ENCODE results near the gene KLF8.
"Not testable (repeated sequence)": the region's sequence is repeated elsewhere in the genome, so short reads cannot be mapped to it uniquely, and the experiment has no call there.

KLF8 gene

GRCh38 chrX:56232221-56233082 is at the start of gene KLF8:
TSS of gene KLF8 (plus strand) at chrX:56232356. CDS start at chrX:56233335, 979 bp downstream.
- DNase-seq: no peak

DNA sequence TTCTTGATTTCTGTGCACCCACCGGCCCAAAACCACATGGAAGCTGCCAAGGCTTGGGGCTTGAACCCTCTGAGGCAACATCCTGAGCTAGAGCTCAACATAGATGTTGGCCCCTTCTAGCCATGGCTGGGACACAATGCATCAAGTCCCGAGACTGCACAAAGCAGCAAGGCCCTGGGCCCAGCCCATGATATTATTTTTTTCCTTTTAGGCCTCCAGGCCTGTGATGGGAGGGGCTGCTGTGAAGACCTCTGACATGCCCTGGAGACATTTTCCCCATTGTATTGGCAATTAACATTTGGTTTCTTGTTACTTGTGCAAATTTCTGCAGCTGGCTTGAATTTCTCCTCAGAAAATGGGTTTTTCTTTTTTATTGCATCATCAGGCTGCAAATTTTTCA is 25.2 kb upstream of the KLF8 start:
- DNase-seq: not testable (repeated sequence)

DNA sequence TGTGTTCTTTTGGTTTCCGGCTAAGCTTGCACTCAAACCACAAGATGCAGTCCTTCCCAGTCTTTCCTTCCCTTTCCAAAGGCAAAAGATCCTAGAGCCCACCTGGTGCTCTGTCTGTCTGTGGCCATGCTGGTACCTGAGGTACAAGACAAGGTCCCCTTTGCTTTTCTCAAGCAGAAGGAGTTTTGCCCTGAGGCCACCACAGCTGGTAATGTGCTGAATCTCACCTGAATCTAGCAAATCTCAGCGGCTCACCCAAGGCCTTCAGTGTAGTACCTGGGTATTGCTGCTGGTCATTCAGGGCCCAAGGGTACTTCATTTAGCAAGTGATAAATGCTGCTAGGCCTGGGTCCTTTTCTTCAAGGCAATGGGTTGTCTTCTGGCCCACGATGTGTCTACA is 20.5 kb upstream of the KLF8 start:
- no peak for DNase-seq

DNA sequence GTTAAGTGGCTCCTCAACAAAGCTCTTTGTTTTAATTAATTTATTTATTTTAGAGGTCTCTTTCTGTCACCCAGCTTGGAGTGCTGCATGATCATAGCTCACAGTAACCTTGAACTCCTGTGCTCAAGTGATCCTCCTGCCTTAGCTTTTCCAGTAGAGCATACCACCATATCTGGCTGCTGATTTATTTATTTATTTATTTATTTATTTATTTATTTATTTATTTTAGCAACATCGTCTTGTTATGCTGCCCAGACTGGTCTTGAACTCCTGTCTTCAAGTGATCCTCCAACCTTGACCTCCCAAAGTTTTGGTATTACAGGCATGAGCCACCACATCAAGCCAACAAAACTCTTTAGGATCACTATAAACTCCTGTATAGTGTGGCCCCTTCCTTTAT is 15.8 kb upstream of the KLF8 start:
- no peak for DNase-seq

GRCh38 chrX:56219700-56220099 is 12.5 kb upstream of the KLF8 start:
- no peak for DNase-seq

- DNase-seq: no peak
Observed at GRCh38 chrX:56221101-56221500, 11.1 kb upstream of the KLF8 start.

GRCh38 chrX:56222473-56223000 is 9.6 kb upstream of the KLF8 start:
- no peak for DNase-seq

DNA sequence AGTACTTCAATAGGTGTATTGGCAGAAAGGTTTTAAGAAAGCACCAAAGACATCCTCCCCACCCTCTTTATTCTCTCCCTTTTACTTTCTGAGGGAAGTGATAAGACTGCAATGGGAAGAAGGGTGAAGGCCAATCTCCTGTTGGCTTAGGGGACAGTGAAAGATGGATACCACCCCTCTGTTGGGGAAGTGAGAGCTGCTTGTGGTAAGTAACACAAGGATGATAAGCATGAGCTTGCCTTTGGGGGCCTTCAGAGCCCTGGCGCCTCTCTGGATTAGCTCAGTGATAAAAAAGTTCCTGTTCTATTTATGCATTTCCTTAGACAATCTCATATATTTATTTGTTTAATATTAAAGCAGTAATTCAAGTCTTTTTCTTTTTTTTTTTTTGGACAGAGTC is 5.2 kb upstream of the KLF8 start:
- DNase-seq: no peak

DNA sequence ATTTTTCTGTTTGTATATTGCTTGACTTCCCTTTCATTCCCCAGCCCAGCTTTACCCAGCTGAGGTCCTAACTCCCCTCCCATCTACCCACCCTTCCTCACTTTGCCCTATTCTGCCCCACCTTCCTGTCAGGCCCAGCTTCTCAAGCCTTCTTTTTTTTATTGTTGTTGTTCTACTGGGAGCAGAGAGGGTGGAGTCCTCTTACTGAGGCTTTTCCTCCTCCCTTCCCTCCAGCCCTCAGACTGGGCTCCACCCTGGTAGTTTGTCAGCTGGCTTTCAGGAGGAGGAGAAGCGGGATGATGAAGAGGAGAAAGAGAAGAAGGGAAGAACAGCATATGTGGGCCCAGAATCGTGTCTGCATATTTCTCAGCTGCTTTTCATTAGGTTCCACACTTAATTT is 3.2 kb upstream of the KLF8 start:
- DNase-seq: no peak

DNA sequence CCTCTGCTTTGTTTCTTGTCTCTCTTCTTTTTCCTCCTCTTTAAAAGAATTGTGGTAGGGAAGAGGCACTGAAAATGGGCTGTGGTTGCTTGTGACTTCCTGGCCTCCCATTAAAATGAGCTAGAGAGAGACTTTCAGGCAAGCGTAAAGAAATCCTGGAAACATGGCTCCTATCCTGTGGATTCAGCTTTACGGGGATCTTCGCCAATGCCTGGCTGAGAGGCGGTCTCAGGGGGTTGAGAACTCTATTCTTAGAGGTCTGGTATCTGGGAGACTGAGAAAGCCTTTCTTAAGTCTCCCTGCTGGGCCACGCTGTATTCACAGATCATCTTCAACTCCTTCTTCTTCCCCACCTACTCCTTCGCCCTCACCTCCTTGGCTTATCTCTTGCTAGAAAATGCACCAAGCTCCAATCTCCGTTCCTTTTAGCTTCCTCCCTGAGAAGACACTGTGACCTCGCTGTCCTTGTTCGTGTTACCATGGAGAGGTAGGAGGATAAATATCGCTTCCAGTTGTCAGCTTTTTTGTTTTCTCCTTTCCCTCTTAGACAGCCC is 542 bp upstream of the KLF8 start:
- no peak for DNase-seq

GRCh38 chrX:56233100-56233499 is 944 bp downstream of the KLF8 start:
- no peak for DNase-seq

- no peak for DNase-seq
Observed at GRCh38 chrX:56233682-56234081, 1.5 kb downstream of the KLF8 start.

DNA sequence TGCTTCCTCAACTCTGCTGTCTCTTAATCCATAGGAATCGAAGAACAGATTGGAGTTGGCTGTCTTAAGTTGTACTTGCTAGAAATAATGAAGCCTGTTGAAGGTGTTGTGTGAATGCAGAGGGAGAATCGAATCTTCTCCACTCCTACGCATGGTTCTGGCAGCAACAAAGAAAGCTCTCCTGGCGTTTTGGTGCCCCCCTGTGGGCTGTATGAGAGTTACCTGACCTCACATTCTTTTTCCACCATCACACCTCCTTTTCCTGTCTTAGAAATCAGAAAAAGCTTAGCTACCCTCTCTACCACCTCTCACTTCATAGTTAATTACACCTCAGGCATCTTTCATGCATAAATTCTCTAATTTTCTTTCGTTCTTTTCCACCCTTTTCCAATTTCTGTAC is 16.3 kb downstream of the KLF8 start:
- DNase-seq: no peak

DNA sequence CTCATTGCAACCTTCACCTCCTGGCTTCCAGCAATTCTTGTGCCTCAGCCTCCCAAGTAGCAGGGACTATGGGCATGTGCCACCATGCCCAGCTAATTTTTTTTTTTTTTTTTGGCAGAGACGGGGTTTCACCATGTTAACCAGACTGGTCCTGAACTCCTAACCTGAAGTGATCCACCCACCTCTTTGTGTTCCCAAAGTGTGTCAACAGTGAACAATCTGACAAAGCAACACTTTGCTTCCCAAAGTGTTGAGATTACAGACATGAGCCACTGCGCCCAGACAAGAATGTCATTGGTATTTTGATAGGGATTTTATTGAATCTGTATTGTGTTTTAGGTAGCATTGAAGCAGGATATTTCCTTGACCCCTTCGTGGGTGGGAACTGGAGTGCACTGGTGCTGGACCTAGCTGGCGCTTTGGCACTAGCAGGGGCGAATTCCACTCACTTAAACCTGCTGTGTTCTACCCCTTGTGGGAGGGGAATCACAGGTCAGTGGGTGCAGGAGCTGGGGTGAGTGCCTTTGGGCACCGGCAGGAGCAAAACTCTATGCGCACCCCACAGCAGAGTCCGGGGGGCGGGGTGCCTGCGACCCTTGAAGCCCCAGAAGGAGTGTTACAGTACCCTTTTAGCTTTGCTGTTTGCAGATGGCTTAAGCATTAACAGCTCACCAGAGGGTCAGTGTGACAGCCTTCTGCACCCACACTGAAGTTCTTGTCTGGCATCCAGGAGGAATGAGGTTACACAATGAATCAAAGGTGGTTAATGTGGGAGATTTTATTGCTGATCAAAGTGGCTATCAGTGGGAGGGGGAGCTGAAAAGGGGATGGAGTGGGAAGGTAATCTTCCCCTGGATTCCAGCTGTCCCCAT is 21.9 kb downstream of the KLF8 start:
- no peak for DNase-seq

DNA sequence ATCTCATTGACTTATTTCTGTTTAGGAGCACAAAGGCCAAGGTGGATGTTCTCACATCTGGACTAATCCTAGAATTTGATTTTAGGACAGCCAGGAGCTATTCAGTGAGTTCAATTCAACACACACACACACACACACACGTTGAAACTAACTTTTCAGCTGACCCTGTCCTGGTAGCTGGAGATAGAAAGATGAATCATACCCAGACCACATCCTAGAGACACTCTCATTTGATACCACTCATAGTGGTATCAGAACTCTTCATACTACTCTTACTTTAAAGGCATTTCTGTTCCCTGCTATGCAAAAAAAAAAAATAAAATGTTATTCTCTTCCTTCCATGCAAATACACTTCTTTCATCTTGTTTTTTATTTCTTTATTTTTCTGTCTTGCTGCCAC is 36.7 kb downstream of the KLF8 start:
- no peak for DNase-seq

DNA sequence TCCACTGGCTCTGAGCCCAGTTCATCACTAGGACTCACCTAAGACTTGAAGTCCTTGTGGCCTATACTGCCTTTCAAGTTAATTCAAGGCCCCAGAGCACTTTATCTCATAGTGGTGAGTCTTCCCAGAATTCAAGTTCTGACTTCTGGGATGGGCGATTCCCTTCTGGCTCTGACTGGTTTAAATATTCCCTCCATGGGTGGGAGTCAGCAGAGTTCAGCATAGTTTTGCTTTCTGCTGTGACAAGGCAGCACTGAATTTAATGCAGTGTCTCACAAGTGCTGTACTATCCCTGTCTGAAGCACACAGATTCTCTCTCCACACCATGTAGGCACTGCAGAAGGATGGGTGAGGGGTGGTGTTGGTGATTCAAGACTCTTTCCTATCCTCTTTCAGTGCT is 46.5 kb downstream of the KLF8 start:
- no peak for DNase-seq

DNA sequence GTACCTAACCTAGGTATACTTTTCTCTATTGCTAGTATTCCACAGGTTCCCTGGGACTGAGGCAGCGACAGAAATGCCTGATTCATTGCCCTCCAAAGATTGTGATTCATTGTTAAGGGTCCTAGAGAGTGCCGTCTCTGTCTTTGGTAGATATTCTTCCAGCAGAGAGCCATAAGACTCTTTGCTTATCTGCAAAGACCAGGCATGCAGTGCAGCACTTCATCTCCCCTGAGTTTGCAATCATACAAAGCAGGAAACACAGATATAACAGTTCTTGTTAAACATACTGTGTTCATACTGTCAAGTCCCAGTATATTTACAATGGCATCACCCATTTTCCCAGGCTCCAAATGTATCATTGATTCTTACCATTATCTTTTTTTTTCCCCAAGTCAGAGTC is 47.7 kb downstream of the KLF8 start:
- no peak for DNase-seq

GRCh38 chrX:56281789-56282188 is 49.6 kb downstream of the KLF8 start:
- no peak for DNase-seq

- DNase-seq: no peak
Observed at GRCh38 chrX:56284269-56284668, 52.1 kb downstream of the KLF8 start.

DNA sequence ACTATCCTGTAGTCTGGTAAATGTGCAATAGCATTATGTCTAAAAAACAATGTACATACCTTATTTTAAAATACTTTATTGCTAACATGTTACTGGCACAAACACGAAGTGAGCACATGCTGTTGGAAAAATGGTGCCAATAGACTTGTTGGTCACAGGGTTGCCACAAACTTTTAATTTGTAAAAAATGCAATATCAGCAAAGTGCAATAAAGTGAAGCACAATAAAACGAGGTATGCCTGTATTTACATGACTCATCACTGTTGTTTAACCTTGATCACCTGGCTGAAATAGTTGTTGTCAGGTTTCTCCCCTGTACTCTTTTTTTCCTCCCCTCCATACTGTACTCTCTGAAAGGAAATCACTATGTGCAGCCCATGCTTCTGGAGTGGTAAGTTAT is 56.5 kb downstream of the KLF8 start:
- no peak for DNase-seq

DNA sequence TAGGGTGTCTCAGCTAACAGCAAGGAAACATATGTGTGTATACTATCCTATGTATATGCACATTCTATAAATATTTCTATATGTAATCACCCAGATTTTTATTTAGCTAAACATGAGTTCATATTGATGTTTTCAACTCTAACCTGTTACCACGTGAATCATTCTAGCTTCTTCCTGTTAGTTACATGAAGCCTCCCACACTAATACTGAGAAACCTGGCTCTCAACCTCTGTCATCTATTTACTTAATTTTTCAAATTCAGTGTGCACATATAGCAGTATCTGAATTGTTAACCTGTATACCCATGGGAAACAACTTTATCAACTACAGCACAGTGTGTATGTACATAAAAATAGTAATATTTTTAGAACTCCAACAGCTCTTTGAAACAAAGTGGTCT is 57.3 kb downstream of the KLF8 start:
- DNase-seq: no peak

DNA sequence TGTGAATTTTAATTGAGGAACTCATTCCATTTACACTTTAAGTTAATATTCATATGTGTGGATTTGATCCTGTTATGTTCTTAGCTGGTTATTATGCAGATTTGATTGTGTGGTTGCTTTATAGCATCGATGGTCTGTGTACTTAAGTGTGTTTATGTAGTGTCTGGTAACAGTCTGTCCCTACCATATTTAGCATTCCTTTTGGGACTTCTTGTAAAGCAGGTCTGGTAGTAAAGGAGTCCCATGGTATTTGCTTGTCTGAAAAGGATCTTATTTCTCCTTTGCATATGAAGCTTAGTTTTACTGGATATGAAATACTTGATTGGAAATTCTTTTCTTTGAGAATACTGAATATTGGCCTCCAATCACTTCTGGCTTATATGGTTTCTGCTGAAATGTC is 76.6 kb downstream of the KLF8 start:
- no peak for DNase-seq

DNA sequence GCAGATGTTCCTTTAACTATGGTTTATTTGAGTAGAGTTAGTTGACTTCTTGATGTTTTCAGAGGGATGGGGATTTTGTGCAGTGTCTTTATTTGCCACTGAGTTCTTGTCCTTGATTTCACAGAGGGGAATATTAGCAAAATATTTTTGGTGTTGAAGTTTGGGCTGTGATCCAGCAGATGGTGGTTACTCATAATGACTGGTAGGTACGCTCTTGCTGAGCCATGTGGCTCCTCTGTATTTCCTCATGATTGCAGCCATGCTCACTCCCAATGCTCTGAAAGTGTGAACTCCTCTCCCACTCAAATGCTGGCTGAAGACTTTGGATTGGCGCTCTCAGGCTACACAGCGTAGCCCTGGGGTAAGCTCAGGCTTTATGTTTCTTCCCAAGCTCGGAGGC is 77.7 kb downstream of the KLF8 start:
- DNase-seq: no peak

- no peak for DNase-seq
Observed at GRCh38 chrX:56310581-56310980, 78.4 kb downstream of the KLF8 start.

Data from T1000 (cell line).